ENCODE results near the gene SORBS2. TPM values are rescaled to one million over a fixed set of nuclear protein-coding genes. Genes with fewer than 3 reads are reported as not detected.
"Not testable (repeated sequence)": the region's sequence is repeated elsewhere in the genome, so short reads cannot be mapped to it uniquely, and the experiment has no call there.

Gene SORBS2
- polyA plus RNA-seq, 2 of the 4 experiments (the other 2 are of a cell fraction): 0.23 to 0.90 TPM

DNA sequence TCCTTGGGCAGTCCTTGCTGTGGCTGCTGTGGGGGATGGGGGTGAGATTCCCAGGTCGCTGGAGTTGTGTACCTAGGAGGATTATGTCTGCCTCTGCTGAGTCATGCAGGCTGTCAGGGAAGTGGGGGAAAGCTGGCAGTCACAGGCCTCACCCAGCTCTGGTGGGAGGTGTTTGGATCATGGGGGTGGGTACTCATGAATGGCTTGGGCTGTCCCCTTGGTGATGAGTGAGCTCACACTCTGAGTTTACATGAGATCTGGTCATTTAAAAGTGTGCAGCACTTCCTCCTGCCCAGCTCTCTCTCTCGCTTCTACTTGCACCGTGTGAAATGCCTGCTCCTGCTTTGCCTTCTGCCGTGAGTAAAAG, 252.1 kb downstream of the SORBS2 start:
- Histone ChIP-seq H3K9me3 (no peaks in the 10 kb centered on the region), H3K4me3 (no peak overlapping the region), H3K4me1 (peaks cover 13% of the 10 kb centered on the region), H3K4me2 (peak overlapping the region; percentile 46), H3K27ac (peak overlapping the region; percentile 69 to 85)
- peak in 1 of 2 experiments; percentile 78 for DNase-seq (ENCODE audit: low read depth in 1 of 2, low spot score in 1 of 2)
- FAIRE-seq: no peak
- ATAC-seq: peak; percentile 47 to 81; a peak in 4 of 6 replicates
- CTCF ChIA-PET: interaction anchor here (1.0 kb wide), 1 partner anchor 19 kb away, joined by 3 read pairs; no protein-coding TSS in a partner anchor
- TF ChIP-seq POLR2A (IDR thresholded peaks at IDR 0.05; ENCODE audit: low read length) (no peak), NFE2L2 (conservative IDR thresholded peaks at IDR 0.05; ENCODE audit: low read length) (no peak), MAFK (IDR thresholded peaks at IDR 0.05; ENCODE audit: partially characterized antibody) (peak; percentile 66), RFX5 (IDR thresholded peaks at IDR 0.05) (no peak)
- TF ChIP-seq, protein P1, sequence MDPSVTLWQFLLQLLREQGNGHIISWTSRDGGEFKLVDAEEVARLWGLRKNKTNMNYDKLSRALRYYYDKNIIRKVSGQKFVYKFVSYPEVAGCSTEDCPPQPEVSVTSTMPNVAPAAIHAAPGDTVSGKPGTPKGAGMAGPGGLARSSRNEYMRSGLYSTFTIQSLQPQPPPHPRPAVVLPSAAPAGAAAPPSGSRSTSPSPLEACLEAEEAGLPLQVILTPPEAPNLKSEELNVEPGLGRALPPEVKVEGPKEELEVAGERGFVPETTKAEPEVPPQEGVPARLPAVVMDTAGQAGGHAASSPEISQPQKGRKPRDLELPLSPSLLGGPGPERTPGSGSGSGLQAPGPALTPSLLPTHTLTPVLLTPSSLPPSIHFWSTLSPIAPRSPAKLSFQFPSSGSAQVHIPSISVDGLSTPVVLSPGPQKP (IDR thresholded peaks at IDR 0.05; ENCODE audit: low read depth, low read length): no peak
- TF ChIP-seq, protein P2, sequence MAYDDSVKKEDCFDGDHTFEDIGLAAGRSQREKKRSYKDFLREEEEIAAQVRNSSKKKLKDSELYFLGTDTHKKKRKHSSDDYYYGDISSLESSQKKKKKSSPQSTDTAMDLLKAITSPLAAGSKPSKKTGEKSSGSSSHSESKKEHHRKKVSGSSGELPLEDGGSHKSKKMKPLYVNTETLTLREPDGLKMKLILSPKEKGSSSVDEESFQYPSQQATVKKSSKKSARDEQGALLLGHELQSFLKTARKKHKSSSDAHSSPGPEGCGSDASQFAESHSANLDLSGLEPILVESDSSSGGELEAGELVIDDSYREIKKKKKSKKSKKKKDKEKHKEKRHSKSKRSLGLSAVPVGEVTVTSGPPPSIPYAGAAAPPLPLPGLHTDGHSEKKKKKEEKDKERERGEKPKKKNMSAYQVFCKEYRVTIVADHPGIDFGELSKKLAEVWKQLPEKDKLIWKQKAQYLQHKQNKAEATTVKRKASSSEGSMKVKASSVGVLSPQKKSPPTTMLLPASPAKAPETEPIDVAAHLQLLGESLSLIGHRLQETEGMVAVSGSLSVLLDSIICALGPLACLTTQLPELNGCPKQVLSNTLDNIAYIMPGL (CRISPR knock-in tag; IDR thresholded peaks at IDR 0.05; ENCODE audit: borderline replicate concordance): no peak
- POLR2A ChIA-PET: no interaction called here
- 69% methylated on average over 3 of the region's 4 CpGs for WGBS (ENCODE audit: missing lambda C conversion rate)

DNA sequence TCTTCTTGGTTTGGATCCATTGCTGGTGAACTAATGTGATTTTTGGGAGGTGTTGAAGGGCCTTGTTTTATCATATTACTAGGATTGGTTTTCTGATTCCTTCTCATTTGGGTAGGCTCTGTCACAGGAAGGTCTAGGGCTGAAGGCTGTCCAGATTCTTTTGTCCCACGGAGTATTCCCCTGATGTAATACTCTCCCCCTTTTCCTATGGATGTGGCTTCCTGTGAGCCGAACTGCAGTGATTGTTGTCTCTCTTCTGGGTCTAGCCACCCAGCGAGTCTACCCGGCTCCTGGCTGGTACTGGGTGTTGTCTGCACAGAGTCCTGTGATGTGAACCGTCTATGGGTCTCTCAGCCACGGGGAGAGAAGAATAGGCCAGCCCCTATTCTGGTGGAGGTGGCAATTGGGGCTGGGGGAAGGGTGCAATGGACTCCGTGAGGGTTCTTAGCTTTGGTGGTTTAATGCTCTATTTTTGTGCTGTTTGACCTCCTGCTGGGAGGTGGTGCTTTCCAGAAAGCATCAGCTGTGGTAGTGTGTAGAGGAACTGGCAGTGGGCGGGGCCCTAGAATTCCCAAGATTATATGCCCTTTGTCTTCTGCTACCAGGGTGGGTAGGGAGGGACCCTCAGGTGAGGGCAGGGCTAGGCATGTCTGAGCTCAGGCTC, 252.6 kb downstream of the SORBS2 start:
- CTCF ChIA-PET: interaction anchor here (1.0 kb wide), 1 partner anchor 20 kb away, joined by 3 read pairs; no protein-coding TSS in a partner anchor
- Histone ChIP-seq H3K4me1 (peaks cover 13% of the 10 kb centered on the region), H3K4me2 (peak overlapping the region; percentile 46), H3K27ac (peak overlapping the region; percentile 69 to 85)
- FAIRE-seq; DNase-seq (ENCODE audit: low read depth in 1 of 2, low spot score in 1 of 2); H3K4me3 ChIP-seq; H3K9me3 ChIP-seq; POLR2A ChIA-PET: not testable (repeated sequence)
- WGBS (ENCODE audit: missing lambda C conversion rate): 70% methylated on average over 8 of the region's 8 CpGs
- peak in 1 of 2 experiments; percentile 23; a peak in 2 of 6 replicates for ATAC-seq

DNA sequence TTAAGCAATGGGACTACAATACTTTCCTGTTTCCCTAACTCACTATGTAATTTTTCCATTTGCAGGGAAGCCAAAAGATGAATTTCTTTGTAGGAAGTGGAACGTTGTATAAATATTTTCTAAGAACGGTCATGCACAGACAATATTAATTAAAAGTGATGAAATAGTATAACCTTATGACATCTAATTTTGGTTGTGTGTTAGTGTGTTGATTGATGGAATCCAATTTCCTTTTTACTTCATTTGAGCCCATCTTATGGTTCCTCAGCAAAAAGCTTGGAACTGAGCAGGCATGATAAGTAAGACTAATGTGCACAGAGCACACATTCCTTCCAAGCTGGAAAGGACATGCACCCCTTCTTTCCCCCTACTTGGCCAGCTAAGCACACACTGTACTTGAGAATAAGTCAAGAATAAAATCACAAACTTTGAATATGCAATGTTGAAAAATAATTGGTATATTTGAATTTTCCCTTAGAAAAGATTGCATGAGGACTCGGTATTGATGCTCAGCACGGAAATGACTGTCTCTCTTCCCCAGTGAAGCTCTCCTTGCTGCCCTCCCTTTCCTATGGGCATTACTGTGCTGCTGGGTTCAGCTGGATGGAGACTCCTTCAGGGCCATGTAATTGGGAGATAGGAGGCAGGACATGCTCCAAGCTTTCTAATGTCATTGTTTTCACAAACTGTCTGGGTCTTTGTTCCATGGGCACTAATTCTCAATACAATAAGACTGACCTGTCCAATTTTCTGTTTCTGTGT, 257.4 kb downstream of the SORBS2 start:
- 60% methylated on average over 4 of the region's 4 CpGs for WGBS (ENCODE audit: missing lambda C conversion rate)
- POLR2A ChIA-PET: interaction anchor here (0.5 kb wide), 1 partner anchor 19 kb away, joined by 3 read pairs; no protein-coding TSS in a partner anchor
- TF ChIP-seq RAD21 (conservative IDR thresholded peaks at IDR 0.05 in 1 of 2, IDR thresholded peaks at IDR 0.05 in 1 of 2): no peak
- no peak for TF ChIP-seq JUN (IDR thresholded peaks at IDR 0.05)
- no peak for TF ChIP-seq EHMT2 (IDR thresholded peaks at IDR 0.05; ENCODE audit: low read depth)
- TF ChIP-seq ZFP36 (IDR thresholded peaks at IDR 0.05; ENCODE audit: borderline replicate concordance, partially characterized antibody): no peak
- TF ChIP-seq SMC3 (IDR thresholded peaks at IDR 0.05): no peak
- no peak for TF ChIP-seq KDM1A (IDR thresholded peaks at IDR 0.05; ENCODE audit: low read depth)
- no peak for TF ChIP-seq EP300 (IDR thresholded peaks at IDR 0.05)
- TF ChIP-seq PHF8 (IDR thresholded peaks at IDR 0.05; ENCODE audit: borderline replicate concordance, low read depth): no peak
- TF ChIP-seq KDM5A (IDR thresholded peaks at IDR 0.05): no peak

More for the DNA sequence above, 257.4 kb downstream of the SORBS2 start:
- FAIRE-seq: no peak
- H3K4me1 ChIP-seq: peaks cover 5% of the 10 kb centered on the region
- no peak for DNase-seq (ENCODE audit: low read depth in 1 of 2, low spot score in 1 of 2)
- CTCF ChIA-PET: interaction anchor here (1.2 kb wide), 1 partner anchor 483 kb away, joined by 3 read pairs; no protein-coding TSS in a partner anchor
- no peaks in the 10 kb centered on the region for H3K9me3 ChIP-seq
- H3K4me3 ChIP-seq: no peak overlapping the region
- H3K27ac ChIP-seq: no peak overlapping the region
- H3K4me2 ChIP-seq: no peak overlapping the region
- no peak for ATAC-seq
